GM08714 (cell line): Measurements from ENCODE around the gene SVBP.
A peak's percentile ranks its signal among the peaks of the same experiment; 100 is the strongest.
"Not testable (repeated sequence)": the region's sequence is repeated elsewhere in the genome, so short reads cannot be mapped to it uniquely, and the experiment has no call there.

Source experiments
- H3K4me3 ChIP-seq: fragments of 200-500 bp; sonication (Bioruptor generic); 2 replicates; pipeline ENCODE4 v1.5.1; 2014; ENCODE audit warnings: mild to moderate bottlenecking, low read length, inconsistent platforms
- ZNF274 ChIP-seq: IDR thresholded peaks from 2 replicates; pipeline ENCODE4 v1.6.1; 2012; ENCODE audit warnings: mild to moderate bottlenecking, low read depth, low read length

SVBP gene

GRCh38 chr1:42830631-42831030, 13.4 kb upstream of the SVBP start:
- no peak overlapping the region for H3K4me3 ChIP-seq
- TF ChIP-seq ZNF274: no peak

- TF ChIP-seq ZNF274: no peak
- no peak overlapping the region for H3K4me3 ChIP-seq
Observed at GRCh38 chr1:42825036-42825851, 8.0 kb upstream of the SVBP start.

DNA sequence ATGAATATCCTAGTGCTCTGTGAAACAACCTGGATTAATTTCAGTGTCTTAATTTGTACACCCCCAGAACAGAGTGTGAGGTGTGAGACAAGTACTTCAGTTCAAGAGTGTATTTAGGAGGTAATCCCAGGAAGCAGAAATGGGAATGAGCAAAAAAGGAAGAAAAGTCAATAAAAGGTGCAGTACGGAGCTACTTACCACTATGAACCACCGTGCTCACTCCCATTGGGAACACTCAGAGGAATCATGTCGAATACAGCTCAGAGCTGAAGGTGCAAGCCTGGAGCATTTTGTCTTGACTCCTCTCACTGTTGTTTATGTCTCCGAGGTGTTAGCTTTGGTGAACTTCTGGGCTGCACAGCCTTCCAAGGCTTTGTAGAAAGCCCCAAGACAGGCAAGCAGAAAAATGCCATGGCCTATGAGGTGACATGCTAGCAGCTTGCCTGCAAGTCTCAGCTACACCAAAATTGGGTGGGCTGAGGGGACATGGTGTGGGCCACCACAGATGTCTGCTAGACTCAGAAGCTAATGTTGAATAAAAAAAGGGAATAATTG, 7.4 kb upstream of the SVBP start:
- H3K4me3 ChIP-seq: no peak overlapping the region
- TF ChIP-seq ZNF274: no peak

GRCh38 chr1:42822800-42823392, 5.7 kb upstream of the SVBP start:
- no peak for TF ChIP-seq ZNF274
- no peak overlapping the region for H3K4me3 ChIP-seq

- no peak overlapping the region for H3K4me3 ChIP-seq
- no peak for TF ChIP-seq ZNF274
Observed at GRCh38 chr1:42821690-42822089, 4.5 kb upstream of the SVBP start.

DNA sequence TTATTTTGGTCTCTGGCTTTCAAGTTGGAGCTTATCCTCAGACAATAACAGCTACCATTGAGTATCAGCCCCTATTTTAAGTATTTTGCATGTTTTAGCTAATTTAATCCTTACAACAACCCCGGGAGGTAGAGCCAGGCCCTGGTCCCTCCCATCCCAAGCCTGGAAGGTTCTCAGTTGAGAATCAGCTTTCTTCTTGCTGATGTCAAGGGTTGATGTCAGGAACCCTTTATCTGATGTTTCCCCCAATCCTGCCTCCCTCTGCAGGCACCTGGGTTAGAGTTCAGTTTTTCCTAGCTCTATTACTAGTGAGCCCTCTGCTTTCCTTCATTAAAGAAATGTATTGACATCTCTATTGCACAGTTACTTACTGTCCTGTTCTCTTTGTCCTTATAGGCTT, 3.6 kb upstream of the SVBP start:
- TF ChIP-seq ZNF274: no peak
- H3K4me3 ChIP-seq: no peak overlapping the region

- no peak for TF ChIP-seq ZNF274
- no peak overlapping the region for H3K4me3 ChIP-seq
Observed at GRCh38 chr1:42817976-42818375, 779 bp upstream of the SVBP start.

- peak overlapping the region; percentile 92 for H3K4me3 ChIP-seq
- TF ChIP-seq ZNF274: no peak
Observed at GRCh38 chr1:42817440-42817767, 207 bp upstream of the SVBP start.

GRCh38 chr1:42815941-42816584, 1.1 kb downstream of the SVBP start:
- peak overlapping the region; percentile 93 for H3K4me3 ChIP-seq
- TF ChIP-seq ZNF274: no peak

DNA sequence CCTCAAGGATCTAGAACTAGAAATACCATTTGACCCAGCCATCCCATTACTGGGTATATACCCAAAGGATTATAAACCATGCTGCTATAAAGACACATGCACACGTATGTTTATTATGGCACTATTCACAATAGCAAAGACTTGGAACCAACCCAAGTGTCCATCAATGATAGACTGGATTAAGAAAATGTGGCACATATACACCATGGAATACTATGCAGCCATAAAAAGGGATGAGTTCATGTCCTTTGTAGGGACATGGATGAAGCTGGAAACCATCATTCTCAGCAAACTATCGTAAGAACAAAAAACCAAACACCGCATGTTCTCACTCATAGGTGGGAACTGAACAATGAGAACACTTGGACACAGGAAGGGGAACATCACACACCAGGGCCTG, 2.4 kb downstream of the SVBP start:
- H3K4me3 ChIP-seq: not testable (repeated sequence)

- no peak for TF ChIP-seq ZNF274
- no peak overlapping the region for H3K4me3 ChIP-seq
Observed at GRCh38 chr1:42807056-42807668, 10.0 kb downstream of the SVBP start.

DNA sequence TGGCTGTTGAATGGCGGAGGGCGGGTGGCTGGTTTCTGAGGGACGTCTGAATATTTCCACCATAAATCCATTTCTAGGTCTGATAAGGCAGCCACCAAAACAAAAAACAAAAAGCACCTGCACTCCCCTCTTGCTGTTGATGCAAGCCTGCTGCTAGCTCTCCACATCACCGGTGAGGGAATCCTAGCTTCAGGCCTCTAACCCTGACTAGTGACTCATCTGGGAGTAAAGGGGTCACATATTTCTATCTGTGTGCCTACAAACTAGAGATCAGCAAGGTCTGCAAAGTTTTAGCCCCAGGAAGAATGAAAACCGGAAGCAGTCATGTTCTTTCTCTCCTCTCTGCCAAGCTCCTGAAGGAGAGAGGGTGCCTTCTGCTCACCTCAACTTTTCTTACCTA, 10.6 kb downstream of the SVBP start:
- no peak for TF ChIP-seq ZNF274
- no peak overlapping the region for H3K4me3 ChIP-seq

DNA sequence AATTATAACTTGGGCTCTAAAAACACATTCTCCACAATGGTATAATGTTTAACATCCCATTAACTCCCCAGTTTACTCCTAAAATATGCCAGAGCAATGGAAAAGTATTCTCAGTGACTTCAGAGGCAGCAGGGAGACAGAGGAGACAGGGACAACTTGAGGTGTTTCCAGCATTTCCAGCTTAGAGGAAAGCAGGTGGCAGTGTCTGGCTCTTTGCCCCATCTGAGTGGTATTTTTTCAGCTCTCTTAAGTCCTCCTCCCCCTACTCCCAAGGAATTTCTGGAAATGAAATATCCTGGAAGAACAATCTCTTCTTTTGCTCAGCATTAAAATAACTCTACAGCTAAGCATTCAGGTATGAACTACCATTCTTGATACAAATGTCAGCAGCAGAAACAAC, 11.0 kb downstream of the SVBP start:
- no peak overlapping the region for H3K4me3 ChIP-seq
- TF ChIP-seq ZNF274: no peak

- TF ChIP-seq ZNF274: no peak
- no peak overlapping the region for H3K4me3 ChIP-seq
Observed at GRCh38 chr1:42801832-42802473, 15.2 kb downstream of the SVBP start.
